Measurements from ENCODE around the gene OR1K1.

Gene OR1K1

DNA sequence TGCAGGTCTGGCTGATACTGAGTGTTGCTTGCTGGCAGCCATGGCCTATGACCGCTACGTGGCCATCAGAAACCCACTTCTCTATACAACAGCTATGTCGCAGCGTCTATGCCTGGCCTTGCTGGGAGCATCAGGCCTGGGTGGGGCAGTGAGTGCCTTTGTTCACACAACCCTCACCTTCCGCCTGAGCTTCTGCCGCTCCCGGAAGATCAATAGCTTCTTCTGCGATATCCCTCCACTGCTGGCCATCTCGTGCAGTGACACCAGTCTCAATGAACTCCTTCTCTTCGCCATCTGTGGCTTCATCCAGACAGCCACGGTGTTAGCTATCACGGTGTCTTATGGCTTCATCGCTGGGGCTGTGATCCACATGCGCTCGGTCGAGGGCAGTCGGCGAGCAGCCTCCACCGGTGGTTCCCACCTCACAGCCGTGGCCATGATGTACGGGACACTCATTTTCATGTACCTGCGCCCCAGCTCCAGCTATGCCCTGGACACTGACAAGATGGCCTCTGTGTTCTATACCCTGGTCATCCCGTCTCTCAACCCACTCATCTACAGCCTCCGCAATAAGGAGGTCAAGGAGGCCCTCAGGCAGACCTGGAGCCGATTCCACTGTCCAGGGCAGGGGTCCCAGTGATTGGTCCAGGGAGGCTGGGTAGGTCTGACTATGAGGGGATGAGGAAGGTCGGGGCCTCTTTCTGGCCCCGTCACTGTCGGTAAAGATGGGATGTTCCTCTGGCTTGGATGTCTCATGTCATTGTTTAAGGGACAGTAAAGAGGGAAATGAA, 10.5 kb upstream of the OR1K1 start:
- TF ChIP-seq, protein P1, sequence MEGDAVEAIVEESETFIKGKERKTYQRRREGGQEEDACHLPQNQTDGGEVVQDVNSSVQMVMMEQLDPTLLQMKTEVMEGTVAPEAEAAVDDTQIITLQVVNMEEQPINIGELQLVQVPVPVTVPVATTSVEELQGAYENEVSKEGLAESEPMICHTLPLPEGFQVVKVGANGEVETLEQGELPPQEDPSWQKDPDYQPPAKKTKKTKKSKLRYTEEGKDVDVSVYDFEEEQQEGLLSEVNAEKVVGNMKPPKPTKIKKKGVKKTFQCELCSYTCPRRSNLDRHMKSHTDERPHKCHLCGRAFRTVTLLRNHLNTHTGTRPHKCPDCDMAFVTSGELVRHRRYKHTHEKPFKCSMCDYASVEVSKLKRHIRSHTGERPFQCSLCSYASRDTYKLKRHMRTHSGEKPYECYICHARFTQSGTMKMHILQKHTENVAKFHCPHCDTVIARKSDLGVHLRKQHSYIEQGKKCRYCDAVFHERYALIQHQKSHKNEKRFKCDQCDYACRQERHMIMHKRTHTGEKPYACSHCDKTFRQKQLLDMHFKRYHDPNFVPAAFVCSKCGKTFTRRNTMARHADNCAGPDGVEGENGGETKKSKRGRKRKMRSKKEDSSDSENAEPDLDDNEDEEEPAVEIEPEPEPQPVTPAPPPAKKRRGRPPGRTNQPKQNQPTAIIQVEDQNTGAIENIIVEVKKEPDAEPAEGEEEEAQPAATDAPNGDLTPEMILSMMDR (IDR thresholded peaks at IDR 0.05; ENCODE audit: low read depth, low read length) = no peak
- no peak for DNase-seq
- Histone ChIP-seq H3K9me3 (no peaks in the 10 kb centered on the region), H3K36me3 (no peaks in the 10 kb centered on the region), H3K4me3 (ENCODE audit: low read depth, low read length) (no peak overlapping the region), H3K27me3 (no peaks in the 10 kb centered on the region; the same call in 1 of the 2 replicates), H3K4me1 (no peaks in the 10 kb centered on the region)

DNA sequence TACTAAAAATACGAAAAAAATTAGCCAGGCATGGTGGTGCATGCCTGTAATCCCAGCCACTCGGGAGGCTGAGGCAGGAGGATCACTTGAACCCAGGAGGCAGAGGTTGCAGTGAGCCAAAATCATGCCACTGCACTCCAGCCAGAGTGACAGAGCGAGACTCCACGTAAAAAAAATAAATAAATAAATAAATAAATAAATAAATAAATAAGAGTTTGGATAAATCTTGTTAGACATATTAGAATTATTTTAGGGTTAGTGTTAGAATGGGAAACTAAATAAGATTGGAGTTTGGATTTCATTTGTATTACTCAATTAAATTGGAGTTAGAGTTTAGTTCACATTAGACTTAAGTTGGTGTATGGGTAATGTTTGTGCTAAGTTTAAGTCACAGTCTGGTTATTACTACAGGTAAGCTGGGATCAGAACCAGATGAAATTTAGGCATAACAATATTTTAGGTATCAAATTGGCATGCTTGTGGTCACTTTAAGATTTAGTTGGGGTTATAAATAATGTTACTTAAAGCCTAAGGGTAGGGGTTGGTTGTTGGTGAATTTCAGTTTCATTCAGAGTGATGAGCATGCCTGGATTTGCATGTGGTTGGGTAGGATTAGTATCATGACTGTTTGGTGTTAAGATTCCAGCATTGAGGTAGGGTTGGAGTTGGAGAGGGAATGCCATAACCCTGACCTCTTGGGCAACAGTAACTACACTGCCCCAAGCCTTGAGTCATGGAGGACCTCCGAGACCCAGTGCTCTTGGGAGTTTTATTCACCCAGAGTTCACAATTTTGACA, 7.9 kb upstream of the OR1K1 start:
- no peak for DNase-seq
- TF ChIP-seq, protein P1 (IDR thresholded peaks at IDR 0.05; ENCODE audit: low read depth, low read length) = no peak
- Histone ChIP-seq H3K4me3 (ENCODE audit: low read depth, low read length) (no peak overlapping the region), H3K27me3 (no peaks in the 10 kb centered on the region; the same call in 1 of the 2 replicates), H3K36me3 (no peaks in the 10 kb centered on the region), H3K4me1 (no peaks in the 10 kb centered on the region), H3K9me3 (no peaks in the 10 kb centered on the region)

DNA sequence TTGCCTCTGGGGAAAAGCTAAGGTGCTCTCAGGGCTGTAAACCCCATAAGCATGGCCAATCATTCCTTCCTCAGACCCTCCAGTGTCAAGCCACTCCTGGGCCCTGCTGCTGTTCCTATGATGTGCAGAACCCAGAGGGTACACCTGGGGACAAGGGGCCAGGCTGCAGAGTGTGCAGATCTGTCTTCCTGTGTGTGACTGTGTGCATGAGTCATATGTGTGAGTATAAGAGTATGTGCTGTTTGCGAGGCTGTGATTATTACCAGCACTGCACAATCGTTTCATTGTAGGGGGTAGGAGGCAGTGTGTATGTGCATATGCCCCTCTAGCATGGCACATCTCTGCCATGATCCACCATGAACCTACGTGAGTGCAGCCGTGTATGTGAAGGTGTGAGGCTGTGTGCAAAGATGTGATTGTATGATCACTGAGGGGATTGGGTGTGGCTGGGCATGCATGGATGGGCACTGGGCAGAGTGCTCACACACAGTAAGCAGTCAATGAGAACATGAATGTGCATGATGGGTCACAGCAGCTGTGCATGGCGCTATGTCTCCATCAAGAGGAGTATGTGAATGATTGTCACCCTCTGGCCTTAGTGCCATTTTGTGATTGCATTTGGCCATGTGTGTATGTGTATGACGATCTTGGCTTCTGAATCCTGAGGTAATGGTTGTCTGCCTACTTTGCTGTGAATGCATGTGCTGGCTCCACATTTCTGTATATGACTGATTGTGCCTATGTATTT, 2.4 kb upstream of the OR1K1 start:
- H3K36me3 ChIP-seq = no peaks in the 10 kb centered on the region
- no peaks in the 10 kb centered on the region for H3K9me3 ChIP-seq
- H3K27me3 ChIP-seq = no peaks in the 10 kb centered on the region; the same call in 1 of the 2 replicates
- no peak overlapping the region for H3K4me3 ChIP-seq (ENCODE audit: low read depth, low read length)
- DNase-seq = no peak
- H3K4me1 ChIP-seq = no peaks in the 10 kb centered on the region
- TF ChIP-seq, protein P1 (IDR thresholded peaks at IDR 0.05; ENCODE audit: low read depth, low read length) = no peak

DNA sequence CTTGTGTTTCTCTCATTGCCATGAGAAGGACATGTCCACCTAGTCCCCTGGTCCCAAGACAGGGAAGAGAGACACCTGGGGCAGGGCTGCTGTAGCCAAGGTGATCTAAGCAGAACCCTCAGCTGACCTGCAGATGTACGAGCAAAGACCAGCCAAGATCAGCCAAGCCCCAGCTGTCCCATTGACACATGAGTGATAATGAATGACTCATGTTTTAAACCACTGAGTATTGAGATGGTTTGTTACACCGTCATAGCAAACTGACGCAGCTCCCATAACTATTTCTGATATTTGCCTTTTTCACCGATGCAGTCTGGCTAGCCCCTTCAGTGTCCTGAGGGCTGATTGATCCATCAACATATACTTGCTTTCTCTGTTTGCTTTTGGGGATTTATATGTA, 6.7 kb downstream of the OR1K1 start:
- Histone ChIP-seq H3K27me3 (no peaks in the 10 kb centered on the region), H3K36me3 (no peaks in the 10 kb centered on the region), H3K4me1 (no peaks in the 10 kb centered on the region), H3K4me3 (ENCODE audit: low read depth, low read length) (no peak overlapping the region), H3K9me3 (no peaks in the 10 kb centered on the region)
- TF ChIP-seq, protein P1 (IDR thresholded peaks at IDR 0.05; ENCODE audit: low read depth, low read length) = no peak
- no peak for DNase-seq

DNA sequence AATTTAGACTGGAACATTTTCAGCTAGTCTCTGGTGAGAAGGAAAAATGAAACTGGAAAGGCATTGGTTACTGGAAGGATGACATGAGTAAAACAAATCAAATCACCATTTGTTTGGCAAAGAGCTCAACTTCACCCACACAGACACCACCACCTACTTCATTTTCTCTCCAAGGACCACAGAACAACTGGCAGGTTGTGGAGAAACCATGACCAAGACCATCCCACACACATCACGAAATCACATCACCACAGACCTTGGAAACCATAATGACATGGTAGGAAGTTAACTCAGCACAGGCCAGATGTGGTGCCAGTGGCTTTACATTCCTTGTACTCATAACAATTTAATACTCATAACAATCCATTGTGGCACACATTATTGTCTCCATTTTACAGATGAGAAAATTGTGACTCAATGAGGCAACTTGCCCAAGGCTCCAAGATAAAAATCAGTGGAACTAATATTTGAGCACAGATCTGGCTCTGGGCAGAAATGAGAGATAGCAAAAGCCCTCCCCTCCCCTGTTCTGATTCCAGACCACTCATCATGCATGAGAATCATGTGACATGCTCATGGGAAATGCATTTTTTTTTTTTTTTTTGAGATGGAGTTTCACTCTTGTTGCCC, 7.5 kb downstream of the OR1K1 start:
- no peak for DNase-seq
- no peaks in the 10 kb centered on the region for H3K9me3 ChIP-seq
- H3K27me3 ChIP-seq = no peaks in the 10 kb centered on the region
- no peak overlapping the region for H3K4me3 ChIP-seq (ENCODE audit: low read depth, low read length)
- H3K4me1 ChIP-seq = no peaks in the 10 kb centered on the region
- no peaks in the 10 kb centered on the region for H3K36me3 ChIP-seq
- TF ChIP-seq, protein P1 (IDR thresholded peaks at IDR 0.05; ENCODE audit: low read depth, low read length) = no peak

All from BE2C (cell line).